HCT116 (cell line): ENCODE results near the gene PDE10A. TPM values are rescaled to one million over a fixed set of nuclear protein-coding genes. Genes with fewer than 3 reads are reported as not detected.

Source experiments
- ATAC-seq: fragments of 200-7000 bp; cut with Tn5 transposase; 2 replicates; pipeline ENCODE4 v1.9.1; 2020; ENCODE audit warnings: mild to moderate bottlenecking, moderate library complexity
- BruUV-seq: library from RNA; stranded (reverse); fragments of 400-500 nt; replicated peaks from 2 replicates; lab custom pipeline; 2021; lab: Mats Ljungman, UMichigan
- CTCF ChIA-PET: fragments of 300-600 bp; sonication (Branson Sonifier 250); formaldehyde crosslinking; loops from one replicate; lab custom pipeline; 2021; ENCODE audit warnings: antibody characterized with exemption; lab: Charles Lee
- POLR2A ChIA-PET: fragments of 300-600, 350-600 bp; sonication (Branson Sonifier 250); formaldehyde crosslinking; loops from one replicate; lab custom pipeline; 2021; ENCODE audit warnings: antibody characterized with exemption; lab: Charles Lee
- RAD21 ChIA-PET, 2 experiments: fragments of 300-600 bp; sonication (Branson Sonifier 250); formaldehyde crosslinking; loops; one replicate each; lab custom pipeline; 2023; ENCODE audit warnings: low total read pairs in 2 of 2; ENCODE audit not compliant: uncharacterized antibody in 2 of 2, unreplicated experiment in 2 of 2, low non-redundant PET in 1 of 2; lab: Charles Lee
- DNase-seq: peaks from one replicate; pipeline ENCODE4 v3.0.0-alpha.2; 2010; ENCODE audit warnings: low read depth, low spot score
- H2AFZ ChIP-seq: fragments of 200-600 bp; shearing (Covaris generic), sonication (generic); 2 replicates; pipeline ENCODE4 v1.6.1; 2017; ENCODE audit warnings: low read depth, mixed run types, mixed read lengths, antibody characterized with exemption, low read length; ENCODE audit not compliant: poor library complexity, severe bottlenecking
- H3K27ac ChIP-seq: 2 replicates; pipeline ENCODE4 v1.5.1; 2012; ENCODE audit warnings: low read depth, low read length
- H3K27me3 ChIP-seq: fragments of 200-600 bp; sonication (generic); 2 replicates; pipeline ENCODE4 v1.6.1; 2016; ENCODE audit warnings: mixed run types, low read length, mixed read lengths; ENCODE audit not compliant: insufficient read depth
- H3K36me3 ChIP-seq, 2 experiments: fragments of 200-500 bp in 1 of 2; fragments of 200-600 bp in 1 of 2; sonication (Bioruptor generic) in 1 of 2; sonication (generic) in 1 of 2; 2 replicates each; pipeline versions ENCODE4 v1.5.1 to v1.6.1; 2014 to 2016; ENCODE audit warnings: low read length in 2 of 2, inconsistent platforms in 1 of 2, mixed read lengths in 1 of 2, mixed run types in 1 of 2; ENCODE audit not compliant: insufficient read depth in 2 of 2, control insufficient read depth in 1 of 2
- H3K4me1 ChIP-seq, 2 experiments: fragments of 200-600 bp in 1 of 2; sonication (generic) in 1 of 2; 2 replicates each; pipeline versions ENCODE4 v1.5.1 to v1.6.1; 2012 to 2017; ENCODE audit warnings: low read length in 2 of 2, inconsistent platforms in 1 of 2, mild to moderate bottlenecking in 1 of 2, mixed read lengths in 1 of 2, mixed run types in 1 of 2, moderate library complexity in 1 of 2; ENCODE audit not compliant: insufficient read depth in 2 of 2, control insufficient read depth in 1 of 2
- H3K4me2 ChIP-seq: fragments of 200-600 bp; sonication (generic); 2 replicates; pipeline ENCODE4 v1.6.1; 2017; ENCODE audit warnings: mixed run types, low read length, mixed read lengths
- H3K4me3 ChIP-seq, 2 experiments: fragments of 200-600 bp in 1 of 2; sonication (generic) in 1 of 2; replicated peaks in 1 of 2; 2 replicates each; pipeline ENCODE4 v1.5.1; 2011 to 2016; ENCODE audit warnings: low read length in 2 of 2, control low read depth in 1 of 2, low read depth in 1 of 2, mild to moderate bottlenecking in 1 of 2, mixed read lengths in 1 of 2, mixed run types in 1 of 2
- H3K79me2 ChIP-seq: fragments of 200-600 bp; sonication (generic); 2 replicates; pipeline ENCODE4 v1.6.1; 2017; ENCODE audit warnings: mild to moderate bottlenecking, mixed run types, low read length, moderate library complexity, mixed read lengths; ENCODE audit not compliant: insufficient read depth
- H3K9ac ChIP-seq: fragments of 200-600 bp; sonication (generic); 2 replicates; pipeline ENCODE4 v1.6.1; 2016; ENCODE audit warnings: low read length, mixed read lengths
- H3K9me2 ChIP-seq: fragments of 200-600 bp; sonication (generic), shearing (Covaris generic); 2 replicates; pipeline ENCODE4 v1.6.1; 2017; ENCODE audit warnings: mixed run types, mild to moderate bottlenecking, moderate library complexity; ENCODE audit not compliant: insufficient read depth
- H3K9me3 ChIP-seq, 2 experiments: fragments of 200-500 bp in 1 of 2; fragments of 200-600 bp in 1 of 2; sonication (Bioruptor generic) in 1 of 2; sonication (generic) in 1 of 2; 2 replicates each; pipeline ENCODE4 v1.6.1; 2014 to 2017; ENCODE audit warnings: low read length in 2 of 2, mixed read lengths in 2 of 2, inconsistent platforms in 1 of 2, low read depth in 1 of 2, mild to moderate bottlenecking in 1 of 2, mixed run types in 1 of 2, moderate library complexity in 1 of 2; ENCODE audit not compliant: control insufficient read depth in 1 of 2, insufficient read depth in 1 of 2
- H4K20me1 ChIP-seq: fragments of 200-600 bp; sonication (generic), shearing (Covaris generic); 2 replicates; pipeline ENCODE4 v1.6.1; 2017; ENCODE audit warnings: mixed run types, mild to moderate bottlenecking, moderate library complexity; ENCODE audit not compliant: insufficient read depth
- CBX3 ChIP-seq: IDR thresholded peaks from 2 replicates; pipeline ENCODE4 v1.6.1; 2012; ENCODE audit warnings: low read depth
- EGR1 ChIP-seq: IDR thresholded peaks from 2 replicates; pipeline ENCODE4 v1.6.1; 2012; ENCODE audit warnings: low read depth
- EZH2 ChIP-seq: fragments of 200-600 bp; sonication (generic); IDR thresholded peaks from 2 replicates; pipeline ENCODE4 v1.6.1; 2017; ENCODE audit warnings: antibody characterized with exemption, mixed run types
- EZH2phosphoT487 ChIP-seq: fragments of 200-600 bp; IDR thresholded peaks from 2 replicates; pipeline ENCODE4 v1.6.1; 2018; ENCODE audit warnings: antibody characterized with exemption, borderline replicate concordance
- FOSL1 ChIP-seq: IDR thresholded peaks from 2 replicates; pipeline ENCODE4 v1.6.1; 2012; ENCODE audit warnings: low read depth
- POLR2AphosphoS5 ChIP-seq: IDR thresholded peaks from 2 replicates; pipeline ENCODE4 v1.6.1; 2011; ENCODE audit warnings: mild to moderate bottlenecking, low read depth, low read length, moderate library complexity
- RAD21 ChIP-seq: IDR thresholded peaks from 2 replicates; pipeline ENCODE4 v1.6.1; 2012; ENCODE audit warnings: low read depth, mild to moderate bottlenecking
- SIN3A ChIP-seq: IDR thresholded peaks from 2 replicates; pipeline ENCODE4 v1.6.1; 2012; ENCODE audit warnings: low read depth
- SP1 ChIP-seq: IDR thresholded peaks from 2 replicates; pipeline ENCODE4 v1.6.1; 2012; ENCODE audit warnings: low read depth
- SRF ChIP-seq: IDR thresholded peaks from 2 replicates; pipeline ENCODE4 v1.6.1; 2012; ENCODE audit warnings: low read depth
- YY1 ChIP-seq: IDR thresholded peaks from 2 replicates; pipeline ENCODE4 v1.6.1; 2011; ENCODE audit warnings: low read length, low read depth, moderate library complexity, mild to moderate bottlenecking; ENCODE audit not compliant: insufficient replicate concordance; ENCODE audit errors: extremely low read depth
- ZNF274 ChIP-seq: fragments of 200-500 bp; sonication (Bioruptor generic); IDR thresholded peaks from 2 replicates; pipeline ENCODE4 v1.6.1; 2014; ENCODE audit warnings: mild to moderate bottlenecking, low read depth, low read length, inconsistent platforms
- intact Hi-C: fragments of 100-400 bp; cut with micrococcal nuclease; formaldehyde crosslinking; loops from 2 replicates; pipeline ENCODE4 v1.10.0; 2022
- total RNA-seq: library from RNA; stranded (reverse); gene quantifications from one replicate; pipeline ENCODE4 v1.2.1, GENCODE V29; 2021; ENCODE audit not compliant: unreplicated experiment
- TF ChIP-seq, protein P1 (sequence below), 3 experiments: fragments of 200-600 bp in 1 of 3; sonication (generic) in 1 of 3; IDR thresholded peaks in 2 of 3; conservative IDR thresholded peaks in 1 of 3; 2 replicates each; pipeline ENCODE4 v1.5.1; 2012 to 2017; ENCODE audit warnings: low read depth in 2 of 3, low read length in 2 of 3, antibody characterized with exemption in 1 of 3, borderline replicate concordance in 1 of 3, control low read depth in 1 of 3, mild to moderate bottlenecking in 1 of 3, mixed read lengths in 1 of 3, mixed run types in 1 of 3, moderate library complexity in 1 of 3; ENCODE audit not compliant: insufficient read depth in 1 of 3
- TF ChIP-seq, protein P2 (sequence below): IDR thresholded peaks from 2 replicates; pipeline ENCODE4 v1.6.1; 2012; ENCODE audit warnings: low read depth

PDE10A gene
- total RNA-seq, 1 experiment from 2014 or later = 0.37 TPM

DNA sequence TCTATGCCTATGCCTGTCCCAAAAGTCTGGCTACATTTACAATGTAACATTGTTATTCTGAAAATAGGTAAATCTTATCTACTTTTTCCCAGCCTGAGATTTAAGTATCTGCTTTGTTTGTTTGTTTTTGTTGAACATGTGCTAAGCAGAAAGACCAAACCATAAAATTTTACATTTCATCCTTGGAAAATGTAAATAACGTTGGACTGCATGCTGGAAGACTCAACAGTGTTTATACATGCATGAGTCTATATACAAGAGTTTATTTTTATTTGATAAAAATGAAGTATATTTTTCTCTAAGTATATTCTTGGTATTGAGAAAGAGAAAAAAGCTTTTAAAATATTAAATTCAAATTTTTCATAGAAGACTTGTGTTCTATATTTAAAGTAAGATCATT is 12.1 kb upstream of the PDE10A start:
- H3K27ac ChIP-seq = no peak overlapping the region
- ChIA-PET RAD21 (no interaction called here), POLR2A (no interaction called here), CTCF (no interaction called here)
- no peaks in the 10 kb centered on the region for H4K20me1 ChIP-seq
- H3K9me3 ChIP-seq = no peaks in the 10 kb centered on the region
- DNase-seq (no peak), ATAC-seq (no peak)
- no peak overlapping the region for H3K4me3 ChIP-seq
- no peaks in the 10 kb centered on the region for H3K9me2 ChIP-seq
- no peaks in the 10 kb centered on the region for H3K27me3 ChIP-seq
- TF ChIP-seq EZH2phosphoT487 (no peak), POLR2AphosphoS5 (no peak), YY1 (no peak), EGR1 (no peak), FOSL1 (no peak), ZNF274 (no peak), SP1 (no peak)
- H2AFZ ChIP-seq = no peak overlapping the region
- no peaks in the 10 kb centered on the region for H3K79me2 ChIP-seq
- H3K4me1 ChIP-seq = no peaks in the 10 kb centered on the region
- no peaks in the 10 kb centered on the region for H3K36me3 ChIP-seq
- no peak overlapping the region for H3K4me2 ChIP-seq
- BruUV-seq = no TSS peak
- no peak overlapping the region for H3K9ac ChIP-seq
- intact Hi-C loops = no loop called here

DNA sequence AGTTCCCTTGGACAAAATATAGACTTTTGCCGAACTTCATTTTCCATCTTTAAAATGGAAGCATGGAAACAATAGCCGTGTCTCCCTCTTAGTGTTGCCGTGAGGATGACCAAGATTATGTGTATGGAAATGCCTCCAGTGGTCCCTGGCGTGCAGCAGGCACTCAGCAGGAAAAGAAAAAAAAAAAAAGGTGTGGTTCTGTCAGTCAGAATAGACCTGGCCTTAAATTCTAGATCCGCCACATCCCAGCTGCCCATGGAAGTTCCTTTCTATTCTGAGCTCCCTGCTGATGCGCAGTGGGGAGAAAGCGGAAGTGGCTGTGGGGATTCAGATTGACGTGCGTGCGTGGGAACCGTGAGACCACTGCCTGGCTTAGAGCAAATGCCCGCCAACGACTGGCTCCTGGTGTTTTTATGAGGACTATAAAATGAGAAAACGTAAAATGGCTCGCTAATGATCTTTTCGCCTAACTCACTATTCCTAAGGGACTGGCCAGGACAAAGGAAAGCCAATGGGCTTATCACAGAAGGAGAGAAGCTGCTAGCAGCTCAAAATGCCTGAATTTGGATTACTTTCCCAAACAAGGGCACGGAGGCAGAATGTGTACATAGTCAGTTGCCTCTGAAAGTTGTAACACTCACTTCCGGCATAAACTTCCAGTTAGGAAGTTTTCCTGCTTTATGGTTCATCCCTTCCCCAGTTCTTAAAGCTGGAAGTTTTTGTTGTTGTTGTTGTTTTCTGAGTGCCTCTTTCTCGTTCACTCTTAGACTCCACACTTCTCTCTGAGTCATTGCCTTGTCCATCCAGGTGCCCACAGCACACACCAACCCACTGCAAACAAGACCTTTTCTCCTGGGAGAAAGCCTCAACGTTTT is 11.4 kb upstream of the PDE10A start:
- H3K27ac ChIP-seq = no peak overlapping the region
- H3K9me2 ChIP-seq = no peaks in the 10 kb centered on the region
- no peak overlapping the region for H3K4me3 ChIP-seq
- intact Hi-C loops = no loop called here
- H3K4me2 ChIP-seq = no peak overlapping the region
- no peaks in the 10 kb centered on the region for H3K79me2 ChIP-seq
- H3K9ac ChIP-seq = no peak overlapping the region
- no peaks in the 10 kb centered on the region for H3K27me3 ChIP-seq
- ChIA-PET CTCF (no interaction called here), RAD21 (no interaction called here), POLR2A (no interaction called here)
- no TSS peak for BruUV-seq
- no peak for TF ChIP-seq ZNF274
- no peak for TF ChIP-seq SP1
- TF ChIP-seq CBX3 = no peak
- TF ChIP-seq, protein P1, sequence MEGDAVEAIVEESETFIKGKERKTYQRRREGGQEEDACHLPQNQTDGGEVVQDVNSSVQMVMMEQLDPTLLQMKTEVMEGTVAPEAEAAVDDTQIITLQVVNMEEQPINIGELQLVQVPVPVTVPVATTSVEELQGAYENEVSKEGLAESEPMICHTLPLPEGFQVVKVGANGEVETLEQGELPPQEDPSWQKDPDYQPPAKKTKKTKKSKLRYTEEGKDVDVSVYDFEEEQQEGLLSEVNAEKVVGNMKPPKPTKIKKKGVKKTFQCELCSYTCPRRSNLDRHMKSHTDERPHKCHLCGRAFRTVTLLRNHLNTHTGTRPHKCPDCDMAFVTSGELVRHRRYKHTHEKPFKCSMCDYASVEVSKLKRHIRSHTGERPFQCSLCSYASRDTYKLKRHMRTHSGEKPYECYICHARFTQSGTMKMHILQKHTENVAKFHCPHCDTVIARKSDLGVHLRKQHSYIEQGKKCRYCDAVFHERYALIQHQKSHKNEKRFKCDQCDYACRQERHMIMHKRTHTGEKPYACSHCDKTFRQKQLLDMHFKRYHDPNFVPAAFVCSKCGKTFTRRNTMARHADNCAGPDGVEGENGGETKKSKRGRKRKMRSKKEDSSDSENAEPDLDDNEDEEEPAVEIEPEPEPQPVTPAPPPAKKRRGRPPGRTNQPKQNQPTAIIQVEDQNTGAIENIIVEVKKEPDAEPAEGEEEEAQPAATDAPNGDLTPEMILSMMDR (IDR thresholded peaks at IDR 0.05 in 2 of 3, conservative IDR thresholded peaks at IDR 0.05 in 1 of 3; ENCODE audit: borderline replicate concordance in 1 of 3, insufficient read depth in 1 of 3, low read depth in 2 of 3, low read length in 2 of 3) = no peak
- TF ChIP-seq EGR1 = no peak
- no peak for TF ChIP-seq POLR2AphosphoS5
- TF ChIP-seq RAD21 = no peak
- no peak for TF ChIP-seq SRF
- no peak for TF ChIP-seq SIN3A
- no peak for TF ChIP-seq FOSL1
- TF ChIP-seq EZH2 = no peak
- TF ChIP-seq, protein P2, sequence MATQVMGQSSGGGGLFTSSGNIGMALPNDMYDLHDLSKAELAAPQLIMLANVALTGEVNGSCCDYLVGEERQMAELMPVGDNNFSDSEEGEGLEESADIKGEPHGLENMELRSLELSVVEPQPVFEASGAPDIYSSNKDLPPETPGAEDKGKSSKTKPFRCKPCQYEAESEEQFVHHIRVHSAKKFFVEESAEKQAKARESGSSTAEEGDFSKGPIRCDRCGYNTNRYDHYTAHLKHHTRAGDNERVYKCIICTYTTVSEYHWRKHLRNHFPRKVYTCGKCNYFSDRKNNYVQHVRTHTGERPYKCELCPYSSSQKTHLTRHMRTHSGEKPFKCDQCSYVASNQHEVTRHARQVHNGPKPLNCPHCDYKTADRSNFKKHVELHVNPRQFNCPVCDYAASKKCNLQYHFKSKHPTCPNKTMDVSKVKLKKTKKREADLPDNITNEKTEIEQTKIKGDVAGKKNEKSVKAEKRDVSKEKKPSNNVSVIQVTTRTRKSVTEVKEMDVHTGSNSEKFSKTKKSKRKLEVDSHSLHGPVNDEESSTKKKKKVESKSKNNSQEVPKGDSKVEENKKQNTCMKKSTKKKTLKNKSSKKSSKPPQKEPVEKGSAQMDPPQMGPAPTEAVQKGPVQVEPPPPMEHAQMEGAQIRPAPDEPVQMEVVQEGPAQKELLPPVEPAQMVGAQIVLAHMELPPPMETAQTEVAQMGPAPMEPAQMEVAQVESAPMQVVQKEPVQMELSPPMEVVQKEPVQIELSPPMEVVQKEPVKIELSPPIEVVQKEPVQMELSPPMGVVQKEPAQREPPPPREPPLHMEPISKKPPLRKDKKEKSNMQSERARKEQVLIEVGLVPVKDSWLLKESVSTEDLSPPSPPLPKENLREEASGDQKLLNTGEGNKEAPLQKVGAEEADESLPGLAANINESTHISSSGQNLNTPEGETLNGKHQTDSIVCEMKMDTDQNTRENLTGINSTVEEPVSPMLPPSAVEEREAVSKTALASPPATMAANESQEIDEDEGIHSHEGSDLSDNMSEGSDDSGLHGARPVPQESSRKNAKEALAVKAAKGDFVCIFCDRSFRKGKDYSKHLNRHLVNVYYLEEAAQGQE = no peak
- ATAC-seq = no peak
- H4K20me1 ChIP-seq = no peaks in the 10 kb centered on the region
- H2AFZ ChIP-seq = no peak overlapping the region
- H3K4me1 ChIP-seq = no peaks in the 10 kb centered on the region
- H3K9me3 ChIP-seq = no peaks in the 10 kb centered on the region
- DNase-seq = no peak
- no peaks in the 10 kb centered on the region for H3K36me3 ChIP-seq
